ENCODE data around the gene PRRT1B. TPM values are rescaled to one million over a fixed set of nuclear protein-coding genes. Genes with fewer than 3 reads are reported as not detected.
"Not testable (repeated sequence)": the region's sequence is repeated elsewhere in the genome, so short reads cannot be mapped to it uniquely, and the experiment has no call there.

The PRRT1B gene
- total RNA-seq, 1 experiment from 2014 or later, result not detected

DNA sequence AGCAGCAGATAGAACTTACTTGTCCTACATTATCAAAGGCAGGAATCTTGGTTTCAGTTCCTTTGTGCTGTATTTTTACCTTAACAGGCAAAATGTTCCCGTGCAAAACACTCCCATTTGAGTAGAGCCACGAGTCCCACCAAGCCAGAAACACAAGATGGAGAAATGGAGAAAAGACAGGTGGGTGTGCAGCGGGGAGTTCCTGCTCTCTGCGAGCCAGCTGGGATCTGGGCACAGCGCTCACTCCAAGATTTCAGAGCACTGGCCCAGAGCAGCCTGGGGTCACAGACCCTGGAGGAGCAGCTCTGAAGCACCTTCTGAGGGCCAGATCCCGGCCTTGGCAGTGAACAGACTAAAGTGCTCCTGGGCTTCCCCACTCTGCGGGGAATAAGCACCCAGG is 17.1 kb upstream of the PRRT1B start:
- no peak for DNase-seq (ENCODE audit: low read depth in 1 of 2, low spot score in 2 of 2)
- no peaks in the 10 kb centered on the region for H3K27me3 ChIP-seq (replicated peaks)
- H3K4me3 ChIP-seq, result no peak overlapping the region
- peaks cover 70% of the 10 kb centered on the region for H3K36me3 ChIP-seq
- no peak overlapping the region for H3K27ac ChIP-seq
- H3K4me1 ChIP-seq (replicated peaks), result peaks cover 16% of the 10 kb centered on the region
- H3K9me3 ChIP-seq (replicated peaks), result no peaks in the 10 kb centered on the region

DNA sequence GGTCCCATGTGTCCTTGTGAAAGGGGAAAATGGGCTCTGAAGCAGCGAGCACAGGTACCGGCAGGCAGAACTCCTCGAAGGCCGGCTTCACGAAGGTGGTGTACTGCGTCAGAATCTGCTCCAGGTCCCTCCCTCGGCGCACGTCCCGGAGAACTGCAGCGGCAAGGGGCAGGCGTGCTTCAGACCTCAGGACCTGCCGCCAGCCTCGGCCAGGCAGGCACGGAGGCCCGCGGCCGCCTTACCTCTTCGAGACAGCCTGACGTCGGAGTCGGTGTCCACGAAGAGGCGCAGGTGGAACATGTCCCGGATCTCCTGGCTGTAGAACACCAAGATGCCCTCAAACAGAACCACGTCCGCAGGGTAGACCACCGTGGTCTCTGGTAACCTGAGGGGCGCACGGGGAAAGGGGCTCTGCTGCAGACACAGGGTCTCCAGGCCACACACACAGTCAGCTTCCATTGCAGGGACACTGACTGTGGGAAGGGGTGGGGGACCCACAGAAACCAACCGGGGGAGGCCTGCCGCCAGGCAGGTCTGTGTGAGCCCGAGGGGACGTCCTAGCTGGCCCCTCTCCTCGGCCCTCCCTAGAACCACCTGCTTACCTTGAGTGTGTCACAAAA is 16.3 kb upstream of the PRRT1B start:
- H3K36me3 ChIP-seq, result peaks cover 62% of the 10 kb centered on the region
- no peaks in the 10 kb centered on the region for H3K9me3 ChIP-seq (replicated peaks)
- H3K27me3 ChIP-seq (replicated peaks), result no peaks in the 10 kb centered on the region
- peaks cover 16% of the 10 kb centered on the region for H3K4me1 ChIP-seq (replicated peaks)
- H3K27ac ChIP-seq, result no peak overlapping the region
- no peak overlapping the region for H3K4me3 ChIP-seq
- DNase-seq (ENCODE audit: low read depth in 1 of 2, low spot score in 2 of 2), result no peak

DNA sequence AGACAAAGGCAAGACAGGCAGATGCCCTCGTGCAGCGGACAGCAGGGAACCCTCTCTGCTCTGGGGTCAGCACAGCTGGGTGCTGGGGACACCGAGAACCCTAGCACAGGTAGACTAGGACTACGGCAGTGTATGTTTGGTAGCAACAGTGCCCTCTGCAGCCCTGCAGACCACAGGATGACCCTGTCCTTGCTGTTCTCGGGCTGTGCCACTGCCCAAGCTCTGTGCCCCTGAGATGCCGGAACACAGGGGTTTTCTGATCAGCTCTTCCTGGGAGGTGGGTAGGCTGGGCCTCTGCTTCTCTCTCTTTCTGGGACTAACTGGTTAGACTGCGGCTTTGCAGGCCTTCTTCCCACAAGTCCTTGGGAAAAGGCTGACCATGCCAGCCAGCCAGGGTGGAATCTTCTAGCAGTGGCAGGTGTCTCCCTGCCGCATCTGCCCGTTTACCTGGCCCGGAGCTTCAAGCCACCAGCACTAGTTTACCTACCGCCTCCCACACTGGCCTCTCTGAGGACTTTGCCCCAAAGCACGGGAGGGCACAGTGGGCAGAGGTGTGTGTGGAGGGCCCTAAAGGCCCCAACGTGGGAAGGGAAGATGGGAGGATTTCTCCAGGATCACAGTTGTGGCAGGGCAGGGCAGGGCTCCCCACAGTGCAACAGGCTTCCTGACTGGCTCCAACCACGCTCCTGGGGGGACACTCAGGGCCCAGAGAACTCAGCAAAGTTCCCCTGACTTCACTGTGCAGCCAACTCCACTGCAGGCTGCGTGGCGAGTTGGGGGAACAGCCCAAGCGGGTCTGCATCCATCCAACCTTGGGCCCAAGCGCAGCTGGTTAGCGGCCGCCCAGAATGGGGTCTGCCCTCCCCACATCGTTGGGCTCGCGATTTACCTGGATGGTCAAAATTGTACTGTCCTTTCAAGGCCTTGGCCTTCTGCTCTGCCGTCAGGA is 15.5 kb upstream of the PRRT1B start:
- Histone ChIP-seq H3K4me1 (replicated peaks) (peaks cover 16% of the 10 kb centered on the region), H3K36me3 (peaks cover 53% of the 10 kb centered on the region), H3K27me3 (replicated peaks) (no peaks in the 10 kb centered on the region), H3K9me3 (replicated peaks) (no peaks in the 10 kb centered on the region), H3K27ac (no peak overlapping the region), H3K4me3 (peak overlapping the region; percentile 88)
- DNase-seq (ENCODE audit: low read depth in 1 of 2, low spot score in 2 of 2), result no peak

DNA sequence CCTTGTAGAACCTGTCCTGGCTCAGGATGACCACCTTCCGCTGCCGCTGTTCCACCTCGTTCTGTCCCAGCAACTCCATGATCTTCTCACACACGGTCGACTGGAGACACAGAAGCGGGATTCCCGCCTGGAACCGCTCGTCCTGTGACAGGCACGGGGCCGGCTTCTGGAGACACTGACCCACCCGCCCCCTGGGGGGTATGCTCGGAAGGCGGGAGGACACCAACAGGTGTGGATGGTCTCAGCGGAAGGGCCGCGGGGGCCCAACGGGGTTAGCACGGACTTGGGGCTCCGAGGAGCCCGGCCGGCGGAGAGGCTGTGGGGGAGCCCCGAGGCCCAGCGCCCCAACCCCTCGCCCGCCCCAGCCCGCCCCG is 14.8 kb upstream of the PRRT1B start:
- peak; percentile 22 to 64 for DNase-seq (ENCODE audit: low read depth in 1 of 2, low spot score in 2 of 2)
- H3K27me3 ChIP-seq (replicated peaks), result no peaks in the 10 kb centered on the region
- peak overlapping the region; percentile 29; the same call in 1 of the 2 replicates for H3K27ac ChIP-seq
- peaks cover 16% of the 10 kb centered on the region for H3K4me1 ChIP-seq (replicated peaks)
- peaks cover 47% of the 10 kb centered on the region for H3K36me3 ChIP-seq
- peak overlapping the region; percentile 88 for H3K4me3 ChIP-seq
- no peaks in the 10 kb centered on the region for H3K9me3 ChIP-seq (replicated peaks)

DNA sequence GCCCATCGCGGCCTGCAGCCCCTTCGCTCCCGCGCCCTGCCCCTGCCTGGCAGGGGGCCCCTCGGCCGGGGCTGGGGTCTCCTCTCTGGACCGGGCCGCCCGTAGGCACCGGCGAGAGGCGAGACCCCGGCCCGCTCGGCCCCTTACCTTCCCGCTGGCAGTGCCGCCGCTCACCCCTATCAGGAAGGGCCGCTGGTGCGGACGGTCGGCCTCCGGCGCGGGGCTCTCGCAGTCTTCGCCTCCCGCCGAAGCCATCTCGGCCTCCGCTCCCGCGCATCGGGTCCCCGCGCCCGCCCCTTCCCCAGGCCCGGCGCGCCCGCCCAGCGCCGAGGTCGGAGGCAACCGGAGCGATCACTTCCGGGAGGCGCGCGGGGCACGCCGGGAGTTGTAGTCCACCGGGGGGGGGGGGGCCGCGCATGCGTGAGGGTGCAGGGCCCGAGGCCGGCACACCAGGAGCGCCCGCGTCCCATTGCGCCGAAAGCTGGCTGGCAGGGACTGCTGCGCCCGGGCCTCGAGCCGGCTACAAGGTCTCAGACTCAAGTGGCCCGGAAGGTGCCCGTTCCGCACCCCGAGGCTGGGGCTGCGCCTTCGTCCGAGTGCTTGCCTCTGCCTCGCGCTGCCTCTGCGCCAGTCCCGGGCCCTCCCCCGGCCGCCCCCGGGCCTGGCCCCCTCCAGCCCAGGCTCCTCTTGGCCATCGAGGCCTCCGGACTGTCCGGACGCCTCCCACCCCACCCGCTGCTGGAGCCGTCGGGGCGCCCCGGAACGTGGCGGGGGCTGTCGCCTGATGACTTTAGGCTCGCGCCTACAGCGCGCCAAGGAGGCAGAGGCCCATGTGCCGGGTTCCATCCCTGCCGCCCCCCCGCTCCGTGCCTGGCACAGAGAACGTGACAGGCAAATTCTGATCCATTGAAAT is 14.1 kb upstream of the PRRT1B start, which contains the start of gene UCK1:
Gene UCK1, minus strand, starts transcription at position 344 of the 913 bp plus-strand sequence. Its CDS starts 89 bp downstream, at position 255.
- H3K4me1 ChIP-seq (replicated peaks), result peaks cover 16% of the 10 kb centered on the region
- DNase-seq (ENCODE audit: low read depth in 1 of 2, low spot score in 2 of 2), result peak; percentile 66
- peak within 1 kb of the TSS; percentile 29; the same call in 1 of the 2 replicates for H3K27ac ChIP-seq
- no peaks in the 10 kb centered on the region for H3K9me3 ChIP-seq (replicated peaks)
- H3K4me3 ChIP-seq, result peak within 1 kb of the TSS; percentile 88
- H3K36me3 ChIP-seq, result peaks cover 40% of the 10 kb centered on the region
- no peaks in the 10 kb centered on the region for H3K27me3 ChIP-seq (replicated peaks)

DNA sequence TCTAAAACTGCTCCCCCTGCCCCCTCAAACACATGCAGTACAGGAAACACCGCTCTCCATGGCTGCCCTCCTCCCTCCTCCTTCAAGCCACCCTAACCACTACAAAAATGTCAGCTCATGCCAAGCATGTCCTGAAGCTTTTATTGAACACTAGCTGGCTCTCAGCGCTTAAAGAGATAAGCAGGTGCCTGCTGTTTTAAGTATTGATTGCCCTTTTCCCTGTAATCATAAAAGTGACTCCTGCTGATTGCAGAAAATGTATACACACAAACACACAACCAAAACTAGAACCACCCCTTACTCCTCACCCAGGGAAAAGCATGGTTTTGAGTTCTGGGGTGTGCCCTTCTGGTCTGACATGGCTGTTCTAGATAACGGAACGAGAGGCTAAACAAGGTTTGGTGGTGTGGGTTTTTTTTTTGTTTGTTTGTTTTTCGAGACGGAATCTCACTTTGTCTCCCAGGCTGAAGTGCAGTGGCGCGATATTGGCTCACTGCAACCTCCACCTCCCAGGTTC is 10.5 kb upstream of the PRRT1B start:
- Histone ChIP-seq H3K27me3 (replicated peaks) (no peaks in the 10 kb centered on the region), H3K27ac (no peak overlapping the region), H3K4me1 (replicated peaks) (peaks cover 12% of the 10 kb centered on the region), H3K36me3 (peaks cover 10% of the 10 kb centered on the region), H3K4me3 (no peak overlapping the region), H3K9me3 (replicated peaks) (no peaks in the 10 kb centered on the region)
- no peak for DNase-seq (ENCODE audit: low read depth in 1 of 2, low spot score in 2 of 2)

DNA sequence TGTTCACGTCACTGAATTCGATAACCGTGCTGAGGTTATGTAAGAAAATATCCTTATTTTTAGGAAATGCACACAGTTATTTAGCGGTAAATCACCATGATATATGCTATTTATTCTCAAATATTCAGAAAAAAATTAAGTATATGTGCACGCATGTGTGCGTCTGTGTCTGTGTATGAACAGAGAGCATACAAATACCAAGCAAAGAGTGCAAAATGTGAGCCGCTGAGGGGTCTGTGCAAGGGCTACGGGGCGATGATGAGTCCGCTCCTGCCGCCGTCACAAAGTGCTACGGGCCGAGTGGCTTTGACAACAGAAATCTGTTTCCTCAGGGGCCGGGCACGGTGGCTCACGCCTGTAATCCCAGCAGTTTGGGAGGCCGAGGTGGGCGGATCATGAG is 7.4 kb upstream of the PRRT1B start:
- no peaks in the 10 kb centered on the region; the same call in 1 of the 2 replicates for H3K9me3 ChIP-seq (replicated peaks)

DNA sequence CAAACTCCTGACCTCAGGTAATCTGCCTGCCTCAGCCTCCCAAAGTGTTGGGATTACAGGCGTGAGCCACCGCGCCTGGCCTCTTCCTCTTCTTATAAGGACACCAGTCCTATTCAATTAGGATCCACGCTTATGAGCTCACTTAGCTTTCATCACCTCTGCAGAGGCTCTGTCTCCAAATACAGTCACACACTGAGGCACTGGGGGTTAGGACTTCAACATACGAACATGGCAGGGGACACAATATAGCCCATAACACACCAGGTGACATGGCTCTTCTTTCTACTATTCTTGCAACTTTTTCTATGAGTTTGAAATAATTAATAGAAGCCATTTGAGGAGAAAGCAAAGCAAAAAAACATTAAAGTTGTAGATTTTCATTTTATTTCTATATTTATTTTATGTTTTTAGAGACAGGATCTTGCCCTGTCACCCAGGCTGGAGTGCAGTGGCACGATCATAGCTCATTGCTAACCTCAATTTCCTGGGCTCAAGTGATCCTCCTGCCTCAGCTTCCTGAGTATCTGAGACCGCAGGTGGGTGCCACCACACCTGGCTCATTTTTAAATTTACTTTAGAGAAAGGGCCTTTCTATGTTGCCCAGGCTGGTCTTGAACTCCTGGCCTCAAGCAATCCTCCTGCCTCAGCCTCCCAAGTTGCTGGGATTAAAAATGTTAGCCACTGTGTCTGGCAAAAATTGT is 6.0 kb upstream of the PRRT1B start:
- peaks cover 10% of the 10 kb centered on the region for H3K9me3 ChIP-seq (replicated peaks)
- H3K36me3 ChIP-seq, result no peaks in the 10 kb centered on the region
- H3K4me3 ChIP-seq, result no peak overlapping the region
- H3K4me1 ChIP-seq (replicated peaks), result no peaks in the 10 kb centered on the region
- no peaks in the 10 kb centered on the region for H3K27me3 ChIP-seq (replicated peaks)
- no peak for DNase-seq (ENCODE audit: low read depth in 1 of 2, low spot score in 2 of 2)
- H3K27ac ChIP-seq, result no peak overlapping the region

More for the DNA sequence above, 7.4 kb upstream of the PRRT1B start:
- DNase-seq (ENCODE audit: low read depth in 1 of 2, low spot score in 2 of 2), result no peak
- H3K27ac ChIP-seq, result no peak overlapping the region
- H3K27me3 ChIP-seq (replicated peaks), result no peaks in the 10 kb centered on the region
- no peak overlapping the region for H3K4me3 ChIP-seq
- H3K36me3 ChIP-seq, result no peaks in the 10 kb centered on the region
- no peaks in the 10 kb centered on the region for H3K4me1 ChIP-seq (replicated peaks)

DNA sequence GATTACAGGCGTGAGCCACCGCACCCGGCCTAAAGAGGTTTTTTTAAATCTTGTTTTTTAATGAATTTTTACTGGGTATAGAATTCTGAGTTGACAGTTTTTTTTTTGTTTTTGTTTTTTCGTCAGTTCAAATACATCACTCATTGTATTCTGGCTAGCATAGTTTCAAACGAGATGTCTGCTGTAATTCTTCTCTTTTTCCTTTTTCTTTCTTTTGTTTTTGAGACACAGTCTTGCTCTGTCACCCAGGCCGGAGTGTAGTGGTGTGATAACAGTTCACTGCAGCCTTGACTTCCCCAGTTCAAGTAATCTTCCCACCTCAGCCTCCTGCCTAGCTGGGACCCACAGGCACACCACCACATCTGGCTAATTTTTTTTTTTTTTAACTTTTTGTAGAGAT is 2.2 kb upstream of the PRRT1B start:
- Histone ChIP-seq H3K27me3 (replicated peaks) (peaks cover 21% of the 10 kb centered on the region), H3K4me1 (replicated peaks) (peaks cover 5% of the 10 kb centered on the region), H3K9me3 (replicated peaks) (peaks cover 16% of the 10 kb centered on the region), H3K27ac (no peak overlapping the region), H3K4me3 (no peak overlapping the region), H3K36me3 (no peaks in the 10 kb centered on the region)
- DNase-seq (ENCODE audit: low read depth in 1 of 2, low spot score in 2 of 2), result no peak

DNA sequence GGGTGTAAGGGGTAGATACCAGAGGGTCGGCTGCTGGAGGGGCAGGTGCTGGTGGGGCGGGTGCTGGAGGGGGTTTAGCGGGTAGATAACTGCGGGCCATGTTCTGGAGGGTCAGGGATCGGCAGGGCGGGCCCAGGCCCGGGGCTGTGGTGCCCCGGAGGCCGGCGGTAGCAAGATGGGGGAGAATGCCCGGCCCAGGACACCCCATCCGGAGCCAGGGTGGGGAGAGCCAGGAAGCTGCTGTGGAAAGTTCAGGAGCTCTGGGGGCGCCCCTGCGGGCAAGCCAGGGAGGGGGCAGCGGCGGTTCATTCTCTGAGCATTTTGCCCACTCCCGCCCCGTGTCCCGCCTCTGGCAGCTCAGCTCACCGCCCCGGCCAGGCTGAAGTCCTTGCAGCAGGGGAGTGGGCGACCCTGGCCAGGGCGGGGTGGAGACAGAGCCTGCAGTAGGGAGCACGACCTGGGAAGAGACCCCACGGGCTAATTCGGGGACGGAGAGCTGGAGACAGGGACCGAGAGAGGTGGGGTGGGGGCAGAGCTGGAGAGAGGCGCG is 538 bp downstream of the PRRT1B start:
- Histone ChIP-seq H3K27me3 (replicated peaks) (peaks cover 21% of the 10 kb centered on the region), H3K36me3 (no peaks in the 10 kb centered on the region), H3K4me1 (replicated peaks) (peaks cover 5% of the 10 kb centered on the region), H3K27ac (no peak overlapping the region), H3K4me3 (no peak overlapping the region), H3K9me3 (replicated peaks) (peaks cover 16% of the 10 kb centered on the region)
- DNase-seq (ENCODE audit: low read depth in 1 of 2, low spot score in 2 of 2), result no peak

DNA sequence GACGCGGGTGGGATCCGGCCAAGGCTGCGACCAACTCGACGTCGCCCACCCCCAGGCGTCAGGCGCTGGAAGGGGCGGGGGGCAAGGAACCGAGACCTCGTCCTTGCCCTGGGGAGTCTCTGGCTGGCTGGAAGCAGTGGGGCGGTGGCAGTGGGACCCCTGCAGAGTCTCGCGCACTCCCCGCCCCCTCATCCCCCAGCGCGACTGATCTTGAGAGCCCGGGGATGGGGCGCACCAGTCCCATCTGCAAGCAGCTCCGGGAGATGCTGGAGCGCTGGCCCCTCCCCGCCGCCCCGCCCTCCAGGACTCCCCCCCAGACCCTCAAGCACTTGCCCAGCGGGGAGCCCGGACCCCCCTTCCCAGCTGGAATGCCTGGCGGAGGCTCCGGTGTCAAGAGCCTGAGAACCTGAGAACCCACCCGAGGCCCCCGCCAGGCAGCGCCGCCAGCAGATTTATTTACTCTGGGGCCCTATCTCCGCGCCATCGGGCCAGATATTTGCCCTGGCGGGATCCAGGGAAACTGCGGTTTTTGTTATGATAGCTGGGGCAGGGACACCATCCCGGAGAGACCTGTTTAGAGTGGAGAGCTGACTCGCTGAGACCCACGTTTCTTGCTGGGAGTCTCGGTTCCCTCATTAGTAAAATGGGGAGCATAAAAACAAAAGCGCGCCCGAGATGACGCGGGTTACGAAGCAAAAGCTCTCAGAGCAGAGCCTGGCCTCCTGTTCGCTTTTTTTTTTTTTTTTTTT is 1.2 kb downstream of the PRRT1B start:
- H3K4me1 ChIP-seq (replicated peaks), result peaks cover 5% of the 10 kb centered on the region
- peaks cover 21% of the 10 kb centered on the region for H3K27me3 ChIP-seq (replicated peaks)
- DNase-seq (ENCODE audit: low read depth in 1 of 2, low spot score in 2 of 2), result peak in 1 of 2 experiments; percentile 27
- H3K4me3 ChIP-seq, result no peak overlapping the region
- peaks cover 16% of the 10 kb centered on the region for H3K9me3 ChIP-seq (replicated peaks)
- no peak overlapping the region for H3K27ac ChIP-seq
- H3K36me3 ChIP-seq, result no peaks in the 10 kb centered on the region

DNA sequence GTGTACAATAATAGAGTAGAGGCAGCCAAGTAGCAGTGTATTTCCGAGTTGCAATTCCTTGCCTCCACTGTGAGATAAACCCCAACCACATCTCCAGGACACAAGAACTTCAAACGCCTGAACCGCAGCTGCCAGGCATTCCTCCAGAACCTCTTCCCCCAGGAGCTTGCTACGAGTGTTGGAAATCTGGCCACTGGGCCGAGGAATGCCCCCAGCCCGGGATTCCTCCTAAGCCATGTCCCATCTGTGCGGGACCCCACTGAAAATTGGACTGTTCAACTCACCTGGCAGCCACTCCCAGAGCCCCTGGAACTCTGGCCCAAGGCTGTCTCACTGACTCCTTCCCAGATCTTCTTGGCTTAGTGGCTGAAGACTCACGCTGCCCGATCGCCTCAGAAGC is 3.9 kb downstream of the PRRT1B start:
- H3K4me3 ChIP-seq; DNase-seq (ENCODE audit: low read depth in 1 of 2, low spot score in 2 of 2); H3K9me3 ChIP-seq (replicated peaks); H3K36me3 ChIP-seq; H3K27ac ChIP-seq: not testable (repeated sequence)
- peaks cover 20% of the 10 kb centered on the region for H3K4me1 ChIP-seq (replicated peaks)
- peaks cover 21% of the 10 kb centered on the region for H3K27me3 ChIP-seq (replicated peaks)

Data from SJSA1 (cell line).